AG04450 (cell line): ENCODE results near the gene PTGIS. TPM values are rescaled to one million over a fixed set of nuclear protein-coding genes. Genes with fewer than 3 reads are reported as not detected.

Experiments used
- CTCF ChIA-PET: fragments of 300-600, 350-600 bp; formaldehyde crosslinking; extraction: SDS; loops from one replicate; lab custom pipeline; 2022; ENCODE audit warnings: antibody characterized with exemption, inconsistent platforms; lab: Charles Lee
- POLR2A ChIA-PET: fragments of 350-600 bp; formaldehyde crosslinking; extraction: SDS; loops from one replicate; lab custom pipeline; 2021; ENCODE audit warnings: antibody characterized with exemption, inconsistent platforms; lab: Yijun Ruan, JAX
- DNase-seq: peaks from one replicate; pipeline ENCODE4 v3.0.0-alpha.2; 2011; ENCODE audit warnings: low read depth, low spot score
- H3K27ac ChIP-seq: one replicate; pipeline ENCODE4 v1.5.1; 2012; ENCODE audit warnings: low read depth, low read length, control low read depth
- H3K27me3 ChIP-seq: one replicate; pipeline ENCODE4 v1.6.0; 2012; ENCODE audit warnings: low read length; ENCODE audit not compliant: control insufficient read depth, insufficient read depth
- H3K4me3 ChIP-seq: 2 replicates; pipeline ENCODE4 v1.5.1; 2011; ENCODE audit warnings: mild to moderate bottlenecking, low read depth, low read length, control low read depth
- H3K9me3 ChIP-seq: 2 replicates; pipeline ENCODE4 v1.5.1; 2012; ENCODE audit warnings: low read length; ENCODE audit not compliant: control insufficient read depth, insufficient read depth
- CTCF ChIP-seq: IDR thresholded peaks from 2 replicates; pipeline ENCODE4 v1.5.1; 2011; ENCODE audit warnings: low read depth, low read length, control low read depth, inconsistent platforms
- polyA plus RNA-seq: library from polyadenylated mRNA; depleted of rRNA; stranded (reverse); fragments of >200 nt; gene quantifications from 2 replicates; pipeline ENCODE4 v1.2.3, GENCODE V29; 2011

The PTGIS gene
- polyA plus RNA-seq, 1 experiment = 8.1 TPM

DNA sequence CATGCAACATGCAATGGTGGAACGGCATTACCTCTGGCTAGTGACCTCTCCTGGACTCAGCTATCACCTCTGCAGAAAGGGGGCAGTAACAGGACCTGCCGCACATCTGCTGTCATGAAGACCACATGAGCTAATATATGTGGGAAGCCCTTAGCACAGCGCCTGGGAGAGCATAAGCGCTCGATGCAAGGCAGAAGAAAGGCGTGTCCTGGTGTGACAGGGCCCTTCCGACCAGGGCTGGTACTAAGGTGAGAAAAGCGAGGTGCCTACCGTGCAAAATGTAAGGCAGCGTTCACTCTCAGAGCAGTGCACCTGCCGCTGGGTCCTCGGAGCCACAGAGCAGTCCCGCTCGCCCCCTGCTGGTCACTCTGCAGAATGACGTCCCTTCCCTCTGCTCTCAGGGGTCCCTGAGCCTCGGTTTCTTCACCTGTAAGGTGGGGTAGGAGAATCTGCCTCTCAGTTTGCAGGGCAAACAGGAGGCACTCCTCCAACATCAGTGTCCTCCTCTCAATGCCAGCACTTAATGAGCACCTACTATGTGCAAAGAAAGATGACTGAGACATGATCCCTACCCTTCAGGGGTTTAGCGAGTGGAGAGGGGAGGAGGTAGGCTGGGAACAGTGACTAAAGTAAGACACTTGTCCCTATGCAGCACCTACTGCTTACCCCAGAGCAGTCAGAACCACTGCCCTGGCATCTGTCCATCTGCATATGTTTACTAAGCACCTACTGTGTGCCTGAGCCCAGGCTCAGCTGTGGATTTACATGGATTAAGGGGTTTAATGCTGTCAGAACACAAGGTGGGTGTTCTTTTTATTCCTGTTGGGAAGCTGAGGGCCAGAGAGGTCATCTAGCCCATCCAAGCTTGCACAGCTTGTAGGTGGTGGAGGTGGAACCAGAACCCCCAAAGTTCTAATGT, 41.1 kb upstream of the PTGIS start:
- POLR2A ChIA-PET = no interaction called here
- no peak for DNase-seq
- TF ChIP-seq CTCF = peak; percentile 96
- CTCF ChIA-PET = interaction anchor here (0.5 to 9.2 kb wide), 24 partner anchors 10 to 284 kb away, joined by 3 to 258 read pairs (median 4); no protein-coding TSS in a partner anchor
- Histone ChIP-seq H3K4me3 (no peak overlapping the region), H3K9me3 (no peaks in the 10 kb centered on the region), H3K27ac (no peak overlapping the region), H3K27me3 (peaks cover 8% of the 10 kb centered on the region)

- CTCF ChIA-PET = interaction anchor here (1.2 to 9.2 kb wide), 6 partner anchors 25 to 281 kb away, joined by 3 to 258 read pairs (median 9); no protein-coding TSS in a partner anchor
- H3K27ac ChIP-seq = no peak overlapping the region
- no peak for TF ChIP-seq CTCF
- DNase-seq = no peak
- peaks cover 8% of the 10 kb centered on the region for H3K27me3 ChIP-seq
- H3K9me3 ChIP-seq = no peaks in the 10 kb centered on the region
- POLR2A ChIA-PET = no interaction called here
- no peak overlapping the region for H3K4me3 ChIP-seq
These were observed 39.6 kb upstream of the PTGIS start for GRCh38 chr20:49607568-49607967.

- Histone ChIP-seq H3K4me3 (no peak overlapping the region), H3K27ac (no peak overlapping the region), H3K9me3 (no peaks in the 10 kb centered on the region; the same call in 1 of the 2 replicates), H3K27me3 (peaks cover 3% of the 10 kb centered on the region)
- peak; percentile 52 for TF ChIP-seq CTCF
- ChIA-PET CTCF (interaction anchor here (0.5 to 8.6 kb wide), 4 partner anchors 23 to 275 kb away, joined by 3 to 258 read pairs (median 3); no protein-coding TSS in a partner anchor), POLR2A (interaction anchor here (0.7 kb wide), 1 partner anchor 19 kb away, joined by 4 read pairs; no protein-coding TSS in a partner anchor)
- DNase-seq = no peak
These were observed 35.3 kb upstream of the PTGIS start for GRCh38 chr20:49603209-49603627.

DNA sequence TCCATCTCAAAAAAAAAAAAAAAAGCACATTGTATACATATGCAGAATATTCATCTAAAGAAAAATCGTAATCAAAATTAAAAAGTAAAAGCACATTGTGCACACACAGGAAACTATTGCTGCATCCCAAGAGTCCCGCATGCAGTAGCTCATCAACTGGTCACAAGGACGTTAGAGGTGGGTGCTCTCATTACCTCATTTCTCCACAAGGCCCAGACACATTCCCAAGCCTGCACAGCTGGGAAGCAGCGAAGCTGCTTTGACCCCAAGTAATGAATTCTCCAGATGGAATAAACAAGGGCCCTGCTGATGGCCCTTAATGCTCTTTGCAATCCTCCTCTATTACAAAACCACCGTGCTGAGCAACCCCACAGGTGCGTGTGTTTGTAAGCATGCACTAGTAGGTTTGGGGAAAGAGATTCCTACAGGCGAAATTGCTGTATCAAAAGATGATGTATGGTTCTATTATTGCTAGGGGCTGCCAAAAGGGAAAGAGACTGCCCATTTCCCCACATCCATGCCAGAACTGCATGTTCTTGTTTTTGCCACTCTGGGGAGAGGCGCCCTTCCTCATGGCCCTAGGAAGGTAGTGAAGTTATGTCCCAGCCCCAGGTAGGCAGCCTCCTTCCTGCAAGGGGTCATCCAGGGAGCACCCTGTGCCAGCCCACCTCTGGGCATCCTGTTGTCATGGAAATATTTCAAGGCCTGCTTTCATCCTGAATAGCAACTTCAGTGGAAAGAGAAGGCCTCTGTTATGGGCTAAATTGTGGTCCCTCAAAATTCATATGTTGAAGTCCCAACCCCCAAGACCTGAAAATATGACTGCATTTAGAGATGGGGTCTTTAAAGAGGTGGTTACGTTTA, 34.6 kb upstream of the PTGIS start:
- H3K9me3 ChIP-seq = peaks cover 3% of the 10 kb centered on the region; the same call in 1 of the 2 replicates
- no peak overlapping the region for H3K4me3 ChIP-seq
- no peaks in the 10 kb centered on the region for H3K27me3 ChIP-seq
- ChIA-PET POLR2A (no interaction called here), CTCF (interaction anchor here (0.5 to 8.6 kb wide), 4 partner anchors 19 to 276 kb away, joined by 3 to 258 read pairs (median 8); no protein-coding TSS in a partner anchor)
- H3K27ac ChIP-seq = no peak overlapping the region
- no peak for TF ChIP-seq CTCF
- DNase-seq = no peak
